Adrenal gland (tissue), 12 donors: ENCODE measurements around the gene NSMCE4A. TPM values are rescaled to one million over a fixed set of nuclear protein-coding genes. Genes with fewer than 3 reads are reported as not detected.

Experiments used
- DNase-seq, 7 donors: peaks; one replicate each; pipeline ENCODE4 v3.0.0-alpha.2; 2019 to 2020
- H3K27ac ChIP-seq, 5 donors: fragments of 200-600 bp; sonication (generic) in 4 of 5; 1 replicate in 3 of 5; 2 replicates in 2 of 5; pipeline versions ENCODE4 v1.5.1 to v1.8.0; 2016 to 2020; ENCODE audit warnings: mild to moderate bottlenecking in 1 of 5
- H3K27me3 ChIP-seq: fragments of 200-600 bp; 2 replicates; pipeline ENCODE4 v1.8.0; 2021
- H3K36me3 ChIP-seq, 2 donors: fragments of 200-600 bp; replicated peaks in 1 of 2; 1 replicate in 1 of 2; 2 replicates in 1 of 2; pipeline versions ENCODE4 v1.5.1 to v1.8.0; 2018 to 2022
- H3K4me1 ChIP-seq, 2 donors: fragments of 200-600 bp; replicated peaks in 1 of 2; 1 replicate in 1 of 2; 2 replicates in 1 of 2; pipeline versions ENCODE4 v1.5.1 to v1.8.0; 2018 to 2021
- H3K4me3 ChIP-seq, 4 donors: fragments of 200-600 bp; sonication (generic) in 3 of 4; one replicate each; pipeline ENCODE4 v1.5.1; 2016 to 2018
- H3K9me3 ChIP-seq, 3 donors: fragments of 200-600 bp; sonication (generic) in 1 of 3; replicated peaks in 1 of 3; 1 replicate in 2 of 3; 2 replicates in 1 of 3; pipeline versions ENCODE4 v1.5.1 to v1.8.0; 2016 to 2021
- POLR2A ChIP-seq, 2 donors: fragments of 450-650 bp; IDR thresholded peaks; one replicate each; pipeline ENCODE4 v1.6.1; 2017; ENCODE audit warnings: antibody characterized with exemption in 2 of 2, mild to moderate bottlenecking in 2 of 2, moderate library complexity in 1 of 2
- WGBS, 4 donors: extraction: QIAGEN DNeasy Blood & Tissue Kit in 2 of 4; methylation state at CpG; one replicate each; pipeline versions ENCODE4 v1.1.5 to v1.1.7; 2013 to 2017; 5-methylcytosine and 5-hydroxymethylcytosine counted together
- intact Hi-C, 2 donors: fragments of 100-400 bp; cut with DNase I; formaldehyde crosslinking; loops; one replicate each; pipeline versions ENCODE4 v1.14.1 to v1.15.0; 2022 to 2023
- polyA plus RNA-seq, 3 donors: library from polyadenylated mRNA; stranded (reverse); fragments of 200-250 nt in 2 of 3; fragments of 350-450 nt in 1 of 3; fragmentation: Illumina TruSeq in 1 of 3; extraction: RNeasy Lipid Tissue Mini Kit (QIAGEN cat#74804) in 1 of 3; gene quantifications; one replicate each; pipeline ENCODE4 v1.2.3, GENCODE V29; 2013 to 2014
- total RNA-seq, 9 donors: library from RNA; depleted of rRNA in 4 of 9; stranded (reverse); fragments of >200 nt in 4 of 9; fragments of 120-200 nt in 1 of 9; fragmentation: NEBNext Ultra II Directional in 1 of 9; extraction: Animal tissue kit (Norgen Biotek cat#: 25700) in 1 of 9; gene quantifications; one replicate each; pipeline versions ENCODE4 v1.1.0 to v1.2.4, GENCODE V29; 2013 to 2023
- TF ChIP-seq, protein P1 (sequence below), 6 experiments: fragments of 450-650 bp in 4 of 6; fragments of 200-600 bp in 2 of 6; sonication (generic) in 1 of 6; IDR thresholded peaks; 1 replicate in 5 of 6; 2 replicates in 1 of 6; pipeline versions ENCODE4 v1.5.1 to v1.8.0; 2016 to 2021; ENCODE audit warnings: antibody characterized with exemption in 6 of 6, mild to moderate bottlenecking in 2 of 6, moderate library complexity in 1 of 6
- donor health status: healthy with polysubstance abuse.
- donor health status: Bipolar disorder and iron deficiency.
- donor health status: DM: yes; HTN: yes; CAD: no.
- donor health status: DM: no; HTN: no; CAD: no.
- donor health status: DM: no; HTN: no; CAD: no.
- donor health status: DM: yes; HTN: yes; CAD: no.

The NSMCE4A gene
- total and polyA plus RNA-seq, 12 donors: 25.6 to 94.8 (median 42.1) TPM

DNA sequence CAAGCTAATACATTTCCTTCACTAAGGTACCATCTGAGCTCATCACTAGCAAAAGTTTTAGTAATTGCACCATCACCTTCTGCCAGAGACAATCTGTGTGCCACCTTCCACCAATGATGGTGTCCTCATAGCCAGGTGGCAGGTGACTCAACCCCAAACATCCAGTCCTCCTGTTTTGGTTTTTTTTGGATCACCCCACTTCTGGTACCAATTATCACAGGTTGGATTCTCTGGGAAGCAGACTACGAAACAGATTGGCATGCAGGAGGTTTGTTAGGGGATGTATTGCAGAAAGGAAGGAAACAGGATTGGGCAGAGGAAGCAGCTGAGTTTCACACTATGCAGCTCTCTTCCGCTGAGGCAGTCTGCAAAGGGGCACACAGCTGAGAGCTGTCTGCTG is 9.4 kb upstream of the NSMCE4A start:
- Histone ChIP-seq H3K4me1 (no peaks in the 10 kb centered on the region), H3K27me3 (no peaks in the 10 kb centered on the region), H3K27ac (no peak overlapping the region), H3K9me3 (no peaks in the 10 kb centered on the region), H3K36me3 (no peaks in the 10 kb centered on the region), H3K4me3 (no peak overlapping the region)
- no peak for DNase-seq
- TF ChIP-seq, protein P1, sequence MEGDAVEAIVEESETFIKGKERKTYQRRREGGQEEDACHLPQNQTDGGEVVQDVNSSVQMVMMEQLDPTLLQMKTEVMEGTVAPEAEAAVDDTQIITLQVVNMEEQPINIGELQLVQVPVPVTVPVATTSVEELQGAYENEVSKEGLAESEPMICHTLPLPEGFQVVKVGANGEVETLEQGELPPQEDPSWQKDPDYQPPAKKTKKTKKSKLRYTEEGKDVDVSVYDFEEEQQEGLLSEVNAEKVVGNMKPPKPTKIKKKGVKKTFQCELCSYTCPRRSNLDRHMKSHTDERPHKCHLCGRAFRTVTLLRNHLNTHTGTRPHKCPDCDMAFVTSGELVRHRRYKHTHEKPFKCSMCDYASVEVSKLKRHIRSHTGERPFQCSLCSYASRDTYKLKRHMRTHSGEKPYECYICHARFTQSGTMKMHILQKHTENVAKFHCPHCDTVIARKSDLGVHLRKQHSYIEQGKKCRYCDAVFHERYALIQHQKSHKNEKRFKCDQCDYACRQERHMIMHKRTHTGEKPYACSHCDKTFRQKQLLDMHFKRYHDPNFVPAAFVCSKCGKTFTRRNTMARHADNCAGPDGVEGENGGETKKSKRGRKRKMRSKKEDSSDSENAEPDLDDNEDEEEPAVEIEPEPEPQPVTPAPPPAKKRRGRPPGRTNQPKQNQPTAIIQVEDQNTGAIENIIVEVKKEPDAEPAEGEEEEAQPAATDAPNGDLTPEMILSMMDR (IDR thresholded peaks at IDR 0.05): no peak
- TF ChIP-seq POLR2A (IDR thresholded peaks at IDR 0.05): no peak
- intact Hi-C loops: no loop called here
- 80 to 91% (median 84%) methylated on average over 2 of the region's 2 CpGs for WGBS, 4 donors

DNA sequence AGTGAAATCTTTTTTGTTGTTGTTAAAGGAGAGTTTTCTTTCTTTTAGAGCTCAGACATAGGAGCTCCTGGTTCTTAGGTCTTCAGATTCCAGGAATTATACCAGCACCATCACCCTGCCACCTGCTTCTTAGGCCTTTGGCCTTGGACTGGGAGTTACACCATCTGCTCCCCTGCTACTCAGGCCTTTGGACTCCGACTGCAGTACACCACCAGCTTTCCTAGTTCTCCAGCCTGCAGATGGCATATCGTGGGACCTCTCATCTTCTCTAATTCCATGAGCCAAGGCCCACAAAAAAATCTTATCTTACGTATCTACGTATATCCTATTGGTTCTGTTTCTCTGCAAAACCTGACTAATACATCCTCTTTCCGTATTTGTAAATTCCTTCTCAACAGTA is 8.8 kb upstream of the NSMCE4A start:
- TF ChIP-seq POLR2A (IDR thresholded peaks at IDR 0.05): no peak
- TF ChIP-seq, protein P1 (IDR thresholded peaks at IDR 0.05): no peak
- DNase-seq: peak in 1 of 7 donors; percentile 6
- intact Hi-C loops: no loop called here

DNA sequence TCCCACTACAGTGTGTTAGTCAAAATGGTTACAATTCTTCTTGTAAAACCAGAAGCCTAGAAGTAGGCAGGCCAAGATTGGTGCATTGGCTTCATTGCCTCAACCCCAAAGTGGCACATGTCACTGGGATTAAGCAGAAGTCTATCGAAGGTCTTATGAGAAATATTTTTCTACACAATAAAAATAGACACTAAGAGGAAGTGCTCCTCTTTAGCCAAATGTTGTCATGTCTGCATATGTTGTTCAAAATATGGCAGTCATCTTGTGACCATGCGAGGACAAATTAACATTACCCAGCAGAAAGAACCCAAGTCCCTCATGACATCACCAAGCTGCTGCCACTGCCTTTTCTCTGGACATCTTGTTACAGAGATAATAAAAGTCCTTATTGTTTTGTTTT is 6.3 kb upstream of the NSMCE4A start:
- TF ChIP-seq, protein P1 (IDR thresholded peaks at IDR 0.05): no peak
- TF ChIP-seq POLR2A (IDR thresholded peaks at IDR 0.05): no peak
- H3K9me3 ChIP-seq: no peaks in the 10 kb centered on the region
- intact Hi-C loops: no loop called here
- H3K4me1 ChIP-seq: no peaks in the 10 kb centered on the region
- no peaks in the 10 kb centered on the region for H3K36me3 ChIP-seq
- H3K27me3 ChIP-seq: no peaks in the 10 kb centered on the region
- no peak overlapping the region for H3K27ac ChIP-seq
- WGBS, 4 donors: 80 to 90% (median 86%) methylated on average over 2 of the region's 2 CpGs
- no peak overlapping the region for H3K4me3 ChIP-seq
- DNase-seq: no peak

More for the DNA sequence above, 8.8 kb upstream of the NSMCE4A start:
- Histone ChIP-seq H3K27me3 (no peaks in the 10 kb centered on the region), H3K4me1 (no peaks in the 10 kb centered on the region), H3K27ac (no peak overlapping the region), H3K9me3 (no peaks in the 10 kb centered on the region), H3K36me3 (no peaks in the 10 kb centered on the region), H3K4me3 (no peak overlapping the region)
- WGBS, 4 donors: 83 to 94% (median 89%) methylated on average over 5 of the region's 5 CpGs

DNA sequence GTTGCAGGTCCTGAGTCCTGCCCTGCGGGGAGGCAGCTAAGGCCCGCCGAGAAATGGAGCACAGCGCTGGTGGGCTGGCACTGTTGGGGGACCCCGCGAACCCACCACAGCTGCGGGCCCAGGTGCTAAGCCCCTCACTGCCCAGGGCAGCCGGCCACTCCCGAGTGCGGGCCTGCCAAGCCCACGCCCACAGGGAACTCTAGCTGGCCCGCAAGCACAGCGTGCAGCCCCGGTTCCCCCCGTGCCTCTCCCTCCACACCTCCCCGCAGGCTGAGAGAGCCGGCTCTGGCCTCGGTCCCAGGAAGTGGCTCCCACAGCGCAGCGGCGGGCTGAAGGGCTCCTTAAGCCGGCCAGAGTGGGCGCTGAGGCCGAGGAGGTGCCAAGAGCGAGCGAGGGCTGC is 3.5 kb upstream of the NSMCE4A start:
- 70 to 98% (median 93%) methylated on average over 2 to 26 of the region's 26 CpGs for WGBS, 4 donors
- H3K27me3 ChIP-seq: no peaks in the 10 kb centered on the region

More for the DNA sequence above, 3.5 kb upstream of the NSMCE4A start:
- Histone ChIP-seq H3K9me3 (no peaks in the 10 kb centered on the region), H3K4me3 (no peak overlapping the region), H3K36me3 (no peaks in the 10 kb centered on the region), H3K27ac (no peak overlapping the region), H3K4me1 (peaks cover 8% of the 10 kb centered on the region in 2 donors)
- TF ChIP-seq POLR2A (IDR thresholded peaks at IDR 0.05): no peak
- TF ChIP-seq, protein P1 (IDR thresholded peaks at IDR 0.05): no peak
- intact Hi-C loops: loop anchor here in 1 of 2 donors (10.0 kb wide), 1 partner anchor 126 kb away; no protein-coding TSS in a partner anchor
- no peak for DNase-seq
